ENCODE measurements around the gene GBP7.

DNA sequence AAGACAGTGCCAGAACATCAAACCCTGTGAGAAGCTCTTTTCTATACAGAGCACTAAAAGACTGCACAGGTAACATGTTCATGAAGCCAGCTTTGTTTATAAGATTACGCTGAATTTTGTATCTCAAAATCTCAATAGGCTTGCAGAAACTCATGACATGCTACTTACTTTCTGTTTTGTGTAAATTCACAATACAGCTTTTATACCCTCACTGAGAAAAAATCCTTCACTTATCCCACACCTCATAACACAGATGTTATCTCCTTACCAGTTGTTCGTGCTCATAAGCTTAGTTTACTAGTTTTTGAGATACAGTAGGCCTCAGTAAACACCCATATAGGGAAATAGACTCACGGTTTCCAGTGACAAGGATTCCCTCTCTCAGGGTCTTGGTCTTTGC lies 25.8 kb downstream of the GBP7 start:
- TF ChIP-seq CTCF (IDR thresholded peaks at IDR 0.05) (no peak), POLR2A (IDR thresholded peaks at IDR 0.05) (no peak)
